Cardiac fibroblast (primary cell): ENCODE results near the gene PYURF.

Experiments
- DNase-seq, 2 donors: peaks; one replicate each; pipeline versions ENCODE4 v3.0.0 to v3.0.0-alpha.2; 2010; ENCODE audit warnings: low read depth in 2 of 2
- H3K4me3 ChIP-seq, 2 donors: replicated peaks in 1 of 2; 1 replicate in 1 of 2; 2 replicates in 1 of 2; pipeline ENCODE4 v1.5.1; 2011; ENCODE audit warnings: low read depth in 2 of 2, low read length in 2 of 2, mild to moderate bottlenecking in 2 of 2, moderate library complexity in 1 of 2
- CTCF ChIP-seq: IDR thresholded peaks from one replicate; pipeline ENCODE4 v1.5.1; 2011; ENCODE audit warnings: low read depth, mild to moderate bottlenecking, low read length, inconsistent platforms

PYURF gene

GRCh38 chr4:88478247-88478646, 45.3 kb downstream of the PYURF start:
- no peak for DNase-seq
- no peak overlapping the region for H3K4me3 ChIP-seq
- TF ChIP-seq CTCF = no peak

GRCh38 chr4:88477229-88477860, 46.2 kb downstream of the PYURF start:
- H3K4me3 ChIP-seq = no peak overlapping the region
- TF ChIP-seq CTCF = no peak
- DNase-seq = no peak
